ENCODE data around the gene SRRM4. TPM values are rescaled to one million over a fixed set of nuclear protein-coding genes. Genes with fewer than 3 reads are reported as not detected.

Gene SRRM4
- total and polyA plus RNA-seq, 2 experiments from 2014 or later: 0.53 to 0.63 TPM

GRCh38 chr12:119100933-119101332, 119.6 kb downstream of the SRRM4 start:
- Histone ChIP-seq H3K79me2 (replicated peaks; ENCODE audit: insufficient read depth) (no peaks in the 10 kb centered on the region), H3K27ac (ENCODE audit: low read depth) (no peak overlapping the region), H2AFZ (no peak overlapping the region), H3F3A (replicated peaks; ENCODE audit: low read depth) (no peaks in the 10 kb centered on the region), H3K9me2 (ENCODE audit: insufficient read depth) (no peaks in the 10 kb centered on the region), H3K27me3 (ENCODE audit: insufficient read depth) (no peaks in the 10 kb centered on the region), H3K4me1 (ENCODE audit: insufficient read depth) (no peaks in the 10 kb centered on the region), H3K4me2 (no peak overlapping the region), H3K4me3 (no peak overlapping the region), H4K20me1 (replicated peaks; ENCODE audit: insufficient read depth) (no peaks in the 10 kb centered on the region), H3K36me3 (ENCODE audit: insufficient read depth) (no peaks in the 10 kb centered on the region)
- Mint-ChIP-seq H3K36me3 (ENCODE audit: low read depth) (peaks cover 19% of the 10 kb centered on the region), H3K9me3 (peaks cover 13% of the 10 kb centered on the region), H3K4me1 (peaks cover 5% of the 10 kb centered on the region; the same call in 2 of the 3 replicates), H3K27ac (no peak overlapping the region), H3K27me3 (ENCODE audit: insufficient read depth, low read depth, poor library complexity) (no peaks in the 10 kb centered on the region), H3K4me3 (no peak overlapping the region)
- no peak for ATAC-seq
- no peak for DNase-seq (ENCODE audit: low spot score)
- TF ChIP-seq CTCF (conservative IDR thresholded peaks at IDR 0.05; ENCODE audit: low read depth in 2 of 2): no peak
- TF ChIP-seq ZNF331 (CRISPR knock-in tag; IDR thresholded peaks at IDR 0.05; ENCODE audit: low read depth): no peak
- no peak for TF ChIP-seq EZH2phosphoT487 (IDR thresholded peaks at IDR 0.05; ENCODE audit: unreplicated experiment)
- TF ChIP-seq POLR2AphosphoS5 (IDR thresholded peaks at IDR 0.05; ENCODE audit: low read depth): no peak
- no peak for TF ChIP-seq CREB1 (CRISPR knock-in tag; IDR thresholded peaks at IDR 0.05; ENCODE audit: low read depth)
- TF ChIP-seq, protein P1, sequence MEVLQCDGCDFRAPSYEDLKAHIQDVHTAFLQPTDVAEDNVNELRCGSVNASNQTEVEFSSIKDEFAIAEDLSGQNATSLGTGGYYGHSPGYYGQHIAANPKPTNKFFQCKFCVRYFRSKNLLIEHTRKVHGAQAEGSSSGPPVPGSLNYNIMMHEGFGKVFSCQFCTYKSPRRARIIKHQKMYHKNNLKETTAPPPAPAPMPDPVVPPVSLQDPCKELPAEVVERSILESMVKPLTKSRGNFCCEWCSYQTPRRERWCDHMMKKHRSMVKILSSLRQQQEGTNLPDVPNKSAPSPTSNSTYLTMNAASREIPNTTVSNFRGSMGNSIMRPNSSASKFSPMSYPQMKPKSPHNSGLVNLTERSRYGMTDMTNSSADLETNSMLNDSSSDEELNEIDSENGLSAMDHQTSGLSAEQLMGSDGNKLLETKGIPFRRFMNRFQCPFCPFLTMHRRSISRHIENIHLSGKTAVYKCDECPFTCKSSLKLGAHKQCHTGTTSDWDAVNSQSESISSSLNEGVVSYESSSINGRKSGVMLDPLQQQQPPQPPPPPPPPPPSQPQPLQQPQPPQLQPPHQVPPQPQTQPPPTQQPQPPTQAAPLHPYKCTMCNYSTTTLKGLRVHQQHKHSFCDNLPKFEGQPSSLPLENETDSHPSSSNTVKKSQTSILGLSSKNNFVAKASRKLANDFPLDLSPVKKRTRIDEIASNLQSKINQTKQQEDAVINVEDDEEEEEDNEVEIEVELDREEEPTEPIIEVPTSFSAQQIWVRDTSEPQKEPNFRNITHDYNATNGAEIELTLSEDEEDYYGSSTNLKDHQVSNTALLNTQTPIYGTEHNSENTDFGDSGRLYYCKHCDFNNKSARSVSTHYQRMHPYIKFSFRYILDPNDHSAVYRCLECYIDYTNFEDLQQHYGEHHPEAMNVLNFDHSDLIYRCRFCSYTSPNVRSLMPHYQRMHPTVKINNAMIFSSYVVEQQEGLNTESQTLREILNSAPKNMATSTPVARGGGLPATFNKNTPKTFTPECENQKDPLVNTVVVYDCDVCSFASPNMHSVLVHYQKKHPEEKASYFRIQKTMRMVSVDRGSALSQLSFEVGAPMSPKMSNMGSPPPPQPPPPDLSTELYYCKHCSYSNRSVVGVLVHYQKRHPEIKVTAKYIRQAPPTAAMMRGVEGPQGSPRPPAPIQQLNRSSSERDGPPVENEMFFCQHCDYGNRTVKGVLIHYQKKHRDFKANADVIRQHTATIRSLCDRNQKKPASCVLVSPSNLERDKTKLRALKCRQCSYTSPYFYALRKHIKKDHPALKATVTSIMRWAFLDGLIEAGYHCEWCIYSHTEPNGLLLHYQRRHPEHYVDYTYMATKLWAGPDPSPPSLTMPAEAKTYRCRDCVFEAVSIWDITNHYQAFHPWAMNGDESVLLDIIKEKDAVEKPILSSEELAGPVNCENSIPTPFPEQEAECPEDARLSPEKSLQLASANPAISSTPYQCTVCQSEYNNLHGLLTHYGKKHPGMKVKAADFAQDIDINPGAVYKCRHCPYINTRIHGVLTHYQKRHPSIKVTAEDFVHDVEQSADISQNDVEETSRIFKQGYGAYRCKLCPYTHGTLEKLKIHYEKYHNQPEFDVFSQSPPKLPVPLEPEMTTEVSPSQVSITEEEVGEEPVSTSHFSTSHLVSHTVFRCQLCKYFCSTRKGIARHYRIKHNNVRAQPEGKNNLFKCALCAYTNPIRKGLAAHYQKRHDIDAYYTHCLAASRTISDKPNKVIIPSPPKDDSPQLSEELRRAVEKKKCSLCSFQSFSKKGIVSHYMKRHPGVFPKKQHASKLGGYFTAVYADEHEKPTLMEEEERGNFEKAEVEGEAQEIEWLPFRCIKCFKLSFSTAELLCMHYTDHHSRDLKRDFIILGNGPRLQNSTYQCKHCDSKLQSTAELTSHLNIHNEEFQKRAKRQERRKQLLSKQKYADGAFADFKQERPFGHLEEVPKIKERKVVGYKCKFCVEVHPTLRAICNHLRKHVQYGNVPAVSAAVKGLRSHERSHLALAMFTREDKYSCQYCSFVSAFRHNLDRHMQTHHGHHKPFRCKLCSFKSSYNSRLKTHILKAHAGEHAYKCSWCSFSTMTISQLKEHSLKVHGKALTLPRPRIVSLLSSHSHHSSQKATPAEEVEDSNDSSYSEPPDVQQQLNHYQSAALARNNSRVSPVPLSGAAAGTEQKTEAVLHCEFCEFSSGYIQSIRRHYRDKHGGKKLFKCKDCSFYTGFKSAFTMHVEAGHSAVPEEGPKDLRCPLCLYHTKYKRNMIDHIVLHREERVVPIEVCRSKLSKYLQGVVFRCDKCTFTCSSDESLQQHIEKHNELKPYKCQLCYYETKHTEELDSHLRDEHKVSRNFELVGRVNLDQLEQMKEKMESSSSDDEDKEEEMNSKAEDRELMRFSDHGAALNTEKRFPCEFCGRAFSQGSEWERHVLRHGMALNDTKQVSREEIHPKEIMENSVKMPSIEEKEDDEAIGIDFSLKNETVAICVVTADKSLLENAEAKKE (CRISPR knock-in tag; IDR thresholded peaks at IDR 0.05): no peak
- no peak for TF ChIP-seq STAT1 (IDR thresholded peaks at IDR 0.05; ENCODE audit: unreplicated experiment)
- TF ChIP-seq EZH2 (IDR thresholded peaks at IDR 0.05; ENCODE audit: low read depth, unreplicated experiment): no peak
- no peak for TF ChIP-seq ZNF114 (CRISPR knock-in tag; IDR thresholded peaks at IDR 0.05)
- TF ChIP-seq NANOG (IDR thresholded peaks at IDR 0.05; ENCODE audit: borderline replicate concordance): no peak
- no peak for TF ChIP-seq REST (IDR thresholded peaks at IDR 0.05; ENCODE audit: unreplicated experiment)
- no peak for TF ChIP-seq JUNB (IDR thresholded peaks at IDR 0.05; ENCODE audit: unreplicated experiment)
- no peak for TF ChIP-seq ETS1 (IDR thresholded peaks at IDR 0.05)
